ENCODE data around the gene GRM3.

DNA sequence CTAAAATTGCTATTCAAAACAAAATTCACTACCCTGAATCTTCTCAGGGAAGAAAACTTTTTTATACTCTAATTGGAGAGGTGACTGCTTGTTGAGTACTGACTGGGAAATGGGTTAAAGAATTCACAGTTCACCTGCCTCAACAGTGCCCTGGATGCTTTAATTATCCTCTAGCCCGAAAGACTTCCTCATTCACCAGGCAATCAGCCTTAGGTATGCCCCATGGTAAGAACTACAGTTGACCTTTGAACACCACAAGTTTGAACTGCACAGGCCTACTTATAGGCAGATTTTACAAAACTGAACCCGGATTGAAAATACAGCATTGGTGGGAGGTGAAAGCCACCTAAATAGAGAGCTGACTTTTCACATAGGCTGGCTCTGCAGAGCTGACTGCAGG lies 240.4 kb downstream of the GRM3 start:
- TF ChIP-seq POLR2A (IDR thresholded peaks at IDR 0.05; ENCODE audit: low read length), result no peak
- no peak for TF ChIP-seq GATA1 (IDR thresholded peaks at IDR 0.05; ENCODE audit: low read depth, low read length)
